ENCODE results near the gene CDK4.

CDK4 gene

GRCh38 chr12:57755454-57756372 lies 3.6 kb upstream of the CDK4 start:
- peak overlapping the region; percentile 91 for H3K27ac ChIP-seq
- TF ChIP-seq ZFX (IDR thresholded peaks at IDR 0.05; ENCODE audit: borderline replicate concordance) (no peak), CTCF (IDR thresholded peaks at IDR 0.05) (no peak)

- peak overlapping the region; percentile 91 for H3K27ac ChIP-seq
- TF ChIP-seq CTCF (IDR thresholded peaks at IDR 0.05) = no peak
- TF ChIP-seq ZFX (IDR thresholded peaks at IDR 0.05; ENCODE audit: borderline replicate concordance) = no peak
Measured at GRCh38 chr12:57755194-57755453, 3.0 kb upstream of the CDK4 start.

GRCh38 chr12:57754411-57755193 lies 2.5 kb upstream of the CDK4 start, which contains the start of gene MARCHF9:
Gene MARCHF9, plus strand, starts transcription at chr12:57755103. Its CDS starts 426 bp downstream, at chr12:57755529.
- peak within 1 kb of the TSS; percentile 91 for H3K27ac ChIP-seq
- no peak for TF ChIP-seq ZFX (IDR thresholded peaks at IDR 0.05; ENCODE audit: borderline replicate concordance)
- no peak for TF ChIP-seq CTCF (IDR thresholded peaks at IDR 0.05)

- H3K27ac ChIP-seq = peak overlapping the region; percentile 91
- no peak for TF ChIP-seq CTCF (IDR thresholded peaks at IDR 0.05)
- TF ChIP-seq ZFX (IDR thresholded peaks at IDR 0.05; ENCODE audit: borderline replicate concordance) = no peak
Measured at GRCh38 chr12:57753756-57754337, 1.7 kb upstream of the CDK4 start.

- TF ChIP-seq ZFX (IDR thresholded peaks at IDR 0.05; ENCODE audit: borderline replicate concordance) (no peak), CTCF (IDR thresholded peaks at IDR 0.05) (no peak)
- H3K27ac ChIP-seq = peak overlapping the region; percentile 91
Measured at GRCh38 chr12:57752668-57753000, 524 bp upstream of the CDK4 start.

- peak overlapping the region; percentile 91 for H3K27ac ChIP-seq
- TF ChIP-seq CTCF (IDR thresholded peaks at IDR 0.05) (no peak), ZFX (IDR thresholded peaks at IDR 0.05; ENCODE audit: borderline replicate concordance) (no peak)
Measured at GRCh38 chr12:57751432-57751787, 700 bp downstream of the CDK4 start.
